ENCODE data around the gene UTF1.
"Not testable (repeated sequence)": the region's sequence is repeated elsewhere in the genome, so short reads cannot be mapped to it uniquely, and the experiment has no call there.

UTF1 gene

GRCh38 chr10:133225707-133226191 is 4.3 kb upstream of the UTF1 start:
- DNase-seq (ENCODE audit: low read depth in 2 of 3, low spot score in 2 of 3), result no peak

GRCh38 chr10:133226251-133226808 is 3.7 kb upstream of the UTF1 start:
- DNase-seq (ENCODE audit: low read depth in 2 of 3, low spot score in 2 of 3), result no peak

GRCh38 chr10:133227256-133227655 is 2.8 kb upstream of the UTF1 start:
- no peak for DNase-seq (ENCODE audit: low read depth in 2 of 3, low spot score in 2 of 3)

GRCh38 chr10:133229265-133230043 is 563 bp upstream of the UTF1 start:
- no peak for DNase-seq (ENCODE audit: low read depth in 2 of 3, low spot score in 2 of 3)

- DNase-seq (ENCODE audit: low read depth in 2 of 3, low spot score in 2 of 3), result no peak
These were observed 574 bp downstream of the UTF1 start for GRCh38 chr10:133230387-133231195.

GRCh38 chr10:133231244-133231945 is 1.4 kb downstream of the UTF1 start:
- DNase-seq (ENCODE audit: low read depth in 2 of 3, low spot score in 2 of 3), result no peak

- no peak for DNase-seq (ENCODE audit: low read depth in 2 of 3, low spot score in 2 of 3)
These were observed 2.0 kb downstream of the UTF1 start for GRCh38 chr10:133231946-133232574.

- DNase-seq (ENCODE audit: low read depth in 2 of 3, low spot score in 2 of 3), result not testable (repeated sequence)
These were observed 4.8 kb downstream of the UTF1 start for GRCh38 chr10:133234796-133235195.

- no peak for DNase-seq (ENCODE audit: low read depth in 2 of 3, low spot score in 2 of 3)
These were observed 5.3 kb downstream of the UTF1 start for GRCh38 chr10:133235265-133235855.

- no peak for DNase-seq (ENCODE audit: low read depth in 2 of 3, low spot score in 2 of 3)
These were observed 5.9 kb downstream of the UTF1 start for GRCh38 chr10:133235932-133236331.

GRCh38 chr10:133236401-133237240 is 6.6 kb downstream of the UTF1 start:
- DNase-seq (ENCODE audit: low read depth in 2 of 3, low spot score in 2 of 3), result no peak

- DNase-seq (ENCODE audit: low read depth in 2 of 3, low spot score in 2 of 3), result no peak
These were observed 7.2 kb downstream of the UTF1 start for GRCh38 chr10:133237241-133237587.

- no peak for DNase-seq (ENCODE audit: low read depth in 2 of 3, low spot score in 2 of 3)
These were observed 7.8 kb downstream of the UTF1 start, which contains the start of gene VENTX for GRCh38 chr10:133237588-133238465. Gene VENTX (plus strand): TSS chr10:133237855. CDS start chr10:133237915, 60 bp downstream.

- DNase-seq (ENCODE audit: low read depth in 2 of 3, low spot score in 2 of 3), result no peak
These were observed 8.4 kb downstream of the UTF1 start for GRCh38 chr10:133238466-133238804.

GRCh38 chr10:133239990-133240389 is 10.0 kb downstream of the UTF1 start:
- DNase-seq (ENCODE audit: low read depth in 2 of 3, low spot score in 2 of 3), result no peak

GRCh38 chr10:133241501-133242205 is 11.6 kb downstream of the UTF1 start:
- DNase-seq (ENCODE audit: low read depth in 2 of 3, low spot score in 2 of 3), result no peak

- no peak for DNase-seq (ENCODE audit: low read depth in 2 of 3, low spot score in 2 of 3)
These were observed 12.8 kb downstream of the UTF1 start for GRCh38 chr10:133242611-133243356.
